LNCAP (cell line): ENCODE results near the gene DCD.

Source experiments
- CTCF ChIP-seq: fragments of 450-650 bp; IDR thresholded peaks from 2 replicates; pipeline ENCODE4 v1.5.1; 2017; ENCODE audit warnings: mild to moderate bottlenecking

DCD gene

DNA sequence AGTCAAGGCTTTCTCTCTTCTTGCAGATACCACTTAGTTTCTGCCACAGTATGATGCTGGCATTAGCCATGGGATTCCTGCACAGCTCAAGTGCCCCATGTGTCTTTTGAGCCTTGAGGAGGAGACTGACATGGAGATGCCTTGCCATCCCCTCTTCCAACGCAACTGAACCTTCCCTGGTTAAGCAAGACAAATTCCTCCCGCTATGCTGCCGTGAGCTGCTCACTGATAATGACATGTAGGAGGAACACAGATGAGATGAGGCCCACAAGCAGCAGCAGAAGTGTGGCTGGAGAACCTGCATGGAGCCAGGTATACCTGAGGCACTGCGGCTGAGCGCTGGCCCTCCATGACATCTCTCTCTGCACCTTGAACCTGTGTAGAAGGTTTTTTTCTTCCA lies 44.3 kb downstream of the DCD start:
- TF ChIP-seq CTCF, result no peak

- TF ChIP-seq CTCF, result peak; percentile 92
Observed at GRCh38 chr12:54603173-54603814, 44.9 kb downstream of the DCD start.

GRCh38 chr12:54602661-54603060 lies 45.5 kb downstream of the DCD start:
- no peak for TF ChIP-seq CTCF

DNA sequence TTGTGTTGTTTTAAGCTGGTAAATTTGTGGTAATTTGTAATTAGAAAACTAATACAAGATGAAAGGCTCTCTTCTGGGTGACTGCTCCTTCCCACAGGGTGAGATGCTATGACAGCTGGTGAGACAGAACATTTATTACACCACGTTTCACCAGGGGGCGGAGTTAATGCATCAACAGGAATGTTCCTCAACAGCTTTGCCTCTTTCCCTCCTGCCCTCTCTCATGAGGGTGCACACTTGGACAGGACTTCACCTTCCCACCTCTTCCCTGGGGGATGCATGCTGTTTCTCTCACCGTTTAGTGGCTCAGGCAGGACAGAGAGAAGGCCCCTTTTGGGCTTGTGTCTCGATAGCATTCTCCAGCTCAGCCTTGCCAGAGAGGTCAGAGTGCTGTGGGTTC lies 46.3 kb downstream of the DCD start:
- TF ChIP-seq CTCF, result no peak

DNA sequence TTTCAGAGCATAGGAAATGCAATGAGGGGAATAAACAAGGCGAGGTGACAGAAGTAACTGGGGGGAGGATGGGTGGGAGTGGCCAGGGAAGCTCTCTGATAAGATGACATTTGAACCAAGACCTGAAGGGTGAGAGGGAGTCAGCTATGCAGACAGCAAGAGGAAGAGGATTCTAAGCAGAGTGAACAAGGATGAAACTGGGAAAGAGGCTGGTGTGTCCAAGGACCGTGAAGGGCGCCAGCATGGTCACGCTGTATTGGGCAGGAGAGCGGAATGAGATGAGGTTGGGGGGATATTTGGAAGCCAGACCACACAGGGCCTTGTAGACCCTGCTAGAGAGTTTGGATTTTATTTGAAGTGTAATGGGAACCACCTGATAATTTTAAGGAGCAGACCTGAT lies 49.2 kb downstream of the DCD start:
- no peak for TF ChIP-seq CTCF

DNA sequence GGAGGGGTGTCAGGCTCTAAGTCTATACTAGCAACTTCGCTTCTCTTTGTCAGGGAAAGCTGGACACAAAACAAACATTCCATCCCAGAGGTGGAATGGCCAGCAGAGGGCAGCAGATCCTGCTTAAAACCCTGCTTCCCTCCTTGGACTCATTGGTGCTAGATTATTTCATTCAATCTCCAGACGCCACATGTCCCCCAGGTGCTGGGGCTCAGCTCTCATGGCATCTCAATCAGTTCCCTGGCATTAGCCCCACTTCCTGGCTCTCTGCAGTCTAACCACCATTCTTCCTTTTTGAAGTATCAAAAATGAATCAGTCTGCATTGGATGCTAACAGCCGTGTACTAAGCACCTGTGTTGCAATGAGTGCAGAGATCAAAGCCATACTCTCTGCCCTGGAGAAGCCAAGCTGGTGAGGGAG lies 51.6 kb downstream of the DCD start:
- peak; percentile 91 for TF ChIP-seq CTCF

DNA sequence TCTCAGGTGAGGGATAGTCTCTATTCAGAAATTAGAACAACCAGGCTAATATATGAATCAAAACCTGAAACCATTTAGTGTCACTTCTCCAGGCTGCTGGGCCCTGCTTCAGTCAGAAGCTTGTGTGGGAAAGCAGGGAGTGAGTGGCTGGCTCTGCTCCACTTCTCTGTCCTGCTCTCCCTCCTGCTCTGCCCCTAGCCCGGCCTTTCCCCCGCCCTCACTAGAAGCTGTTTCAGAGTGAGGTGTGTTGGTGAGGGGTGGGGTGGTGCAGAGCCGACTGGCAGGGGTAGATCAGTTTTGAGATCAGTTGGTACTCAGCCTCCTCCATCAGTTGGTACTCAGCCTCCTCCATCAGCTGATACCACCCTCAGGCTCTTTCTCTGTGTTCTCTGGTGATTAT lies 52.7 kb downstream of the DCD start:
- no peak for TF ChIP-seq CTCF
